OCI-LY1 (cell line): ENCODE results near the gene LAMA4.

Source experiments
- H2AFZ ChIP-seq: fragments of 200-600 bp; sonication (generic), shearing (Covaris generic); 2 replicates; pipeline ENCODE4 v1.6.0; 2014; ENCODE audit warnings: antibody characterized with exemption, mild to moderate bottlenecking, low read length
- H3F3A ChIP-seq: fragments of 200-600 bp; sonication (generic), shearing (Covaris generic); 2 replicates; pipeline ENCODE4 v1.6.0; 2014; ENCODE audit warnings: mild to moderate bottlenecking, antibody characterized with exemption, low read length, moderate library complexity; ENCODE audit not compliant: insufficient read depth
- H3K27ac ChIP-seq: fragments of 200-600 bp; sonication (generic); 2 replicates; pipeline ENCODE4 v1.5.1; 2014; ENCODE audit warnings: low read length, mixed run types, mild to moderate bottlenecking, low read depth; ENCODE audit not compliant: poor library complexity, severe bottlenecking
- H3K27me3 ChIP-seq: fragments of 200-600 bp; sonication (generic); 2 replicates; pipeline ENCODE4 v1.6.0; 2014; ENCODE audit warnings: antibody characterized with exemption, mild to moderate bottlenecking, low read length, moderate library complexity; ENCODE audit not compliant: insufficient read depth
- H3K36me3 ChIP-seq: fragments of 200-600 bp; sonication (generic); 2 replicates; pipeline ENCODE4 v1.6.1; 2014; ENCODE audit warnings: mild to moderate bottlenecking, antibody characterized with exemption, low read length, moderate library complexity, mixed read lengths; ENCODE audit not compliant: insufficient read depth
- H3K4me1 ChIP-seq: fragments of 200-600 bp; sonication (generic); 2 replicates; pipeline ENCODE4 v1.5.1; 2014; ENCODE audit warnings: mild to moderate bottlenecking, low read length, moderate library complexity; ENCODE audit not compliant: insufficient read depth, severe bottlenecking
- H3K4me2 ChIP-seq: fragments of 200-600 bp; sonication (generic), shearing (Covaris generic); 2 replicates; pipeline ENCODE4 v1.6.1; 2014; ENCODE audit warnings: low read length
- H3K4me3 ChIP-seq: fragments of 200-600 bp; sonication (generic); 2 replicates; pipeline ENCODE4 v1.5.1; 2014; ENCODE audit warnings: low read length, low read depth, mild to moderate bottlenecking, mixed read lengths; ENCODE audit not compliant: poor library complexity, severe bottlenecking
- H3K79me2 ChIP-seq: fragments of 200-600 bp; shearing (Covaris generic); 2 replicates; pipeline ENCODE4 v1.6.1; 2016; ENCODE audit warnings: mixed run types, low read length, mixed read lengths; ENCODE audit not compliant: insufficient read depth
- H3K9ac ChIP-seq: fragments of 200-600 bp; sonication (generic), shearing (Covaris generic); 2 replicates; pipeline ENCODE4 v1.6.1; 2014; ENCODE audit warnings: mild to moderate bottlenecking, low read length, mixed read lengths
- H3K9me2 ChIP-seq: fragments of 200-600 bp; sonication (generic), shearing (Covaris generic); 2 replicates; pipeline ENCODE4 v1.6.1; 2014; ENCODE audit warnings: low read depth, mild to moderate bottlenecking, low read length, mixed read lengths
- H3K9me3 ChIP-seq: fragments of 200-600 bp; shearing (Covaris generic); 2 replicates; pipeline ENCODE4 v1.6.1; 2014; ENCODE audit warnings: low read length, mixed read lengths
- H4K20me1 ChIP-seq: fragments of 200-600 bp; sonication (generic), shearing (Covaris generic); 2 replicates; pipeline ENCODE4 v1.6.0; 2016; ENCODE audit warnings: mild to moderate bottlenecking, low read length; ENCODE audit not compliant: insufficient read depth
- CTCF ChIP-seq: fragments of 200-600 bp; sonication (generic), shearing (Covaris generic); IDR thresholded peaks from 2 replicates; pipeline ENCODE4 v1.5.1; 2017; ENCODE audit warnings: mild to moderate bottlenecking, antibody characterized with exemption, low read length, moderate library complexity, mixed read lengths
- EZH2 ChIP-seq: fragments of 200-600 bp; sonication (generic), shearing (Covaris generic); IDR thresholded peaks from 2 replicates; pipeline ENCODE4 v1.8.0; 2017; ENCODE audit warnings: borderline replicate concordance, mixed run types, mild to moderate bottlenecking, antibody characterized with exemption, low read length, moderate library complexity, mixed read lengths

Gene LAMA4

GRCh38 chr6:112150363-112150762, 104.0 kb downstream of the LAMA4 start:
- Histone ChIP-seq H3K4me2 (no peak overlapping the region), H3K4me3 (no peak overlapping the region), H2AFZ (no peak overlapping the region), H3K9ac (no peak overlapping the region), H3K9me3 (no peaks in the 10 kb centered on the region), H3K4me1 (no peaks in the 10 kb centered on the region), H3K79me2 (no peaks in the 10 kb centered on the region), H3F3A (no peaks in the 10 kb centered on the region), H3K36me3 (no peaks in the 10 kb centered on the region), H3K9me2 (no peaks in the 10 kb centered on the region), H3K27ac (no peak overlapping the region), H3K27me3 (no peaks in the 10 kb centered on the region), H4K20me1 (no peaks in the 10 kb centered on the region)
- TF ChIP-seq EZH2 (no peak), CTCF (no peak)

- no peaks in the 10 kb centered on the region for H3F3A ChIP-seq
- no peaks in the 10 kb centered on the region for H3K9me3 ChIP-seq
- no peaks in the 10 kb centered on the region for H3K79me2 ChIP-seq
- H4K20me1 ChIP-seq: no peaks in the 10 kb centered on the region
- H2AFZ ChIP-seq: no peak overlapping the region
- H3K4me3 ChIP-seq: no peak overlapping the region
- H3K27me3 ChIP-seq: no peaks in the 10 kb centered on the region
- H3K4me2 ChIP-seq: no peak overlapping the region
- no peaks in the 10 kb centered on the region for H3K4me1 ChIP-seq
- H3K36me3 ChIP-seq: no peaks in the 10 kb centered on the region
- TF ChIP-seq CTCF: no peak
- no peak for TF ChIP-seq EZH2
- no peak overlapping the region for H3K9ac ChIP-seq
- H3K27ac ChIP-seq: no peak overlapping the region
- no peaks in the 10 kb centered on the region for H3K9me2 ChIP-seq
These were observed 104.6 kb downstream of the LAMA4 start for GRCh38 chr6:112149719-112150263.

- Histone ChIP-seq H3K4me3 (no peak overlapping the region), H3K27ac (no peak overlapping the region), H3K27me3 (no peaks in the 10 kb centered on the region), H3K4me2 (no peak overlapping the region), H3K9ac (no peak overlapping the region), H4K20me1 (no peaks in the 10 kb centered on the region), H3K36me3 (no peaks in the 10 kb centered on the region), H2AFZ (no peak overlapping the region), H3K9me3 (no peaks in the 10 kb centered on the region), H3F3A (no peaks in the 10 kb centered on the region), H3K4me1 (no peaks in the 10 kb centered on the region), H3K79me2 (no peaks in the 10 kb centered on the region), H3K9me2 (no peaks in the 10 kb centered on the region)
- TF ChIP-seq EZH2: no peak
These were observed 105.1 kb downstream of the LAMA4 start for GRCh38 chr6:112149236-112149635.

GRCh38 chr6:112148103-112148502, 106.3 kb downstream of the LAMA4 start:
- Histone ChIP-seq H3K36me3 (no peaks in the 10 kb centered on the region), H3K27me3 (no peaks in the 10 kb centered on the region), H3K79me2 (no peaks in the 10 kb centered on the region), H4K20me1 (no peaks in the 10 kb centered on the region), H3K9me3 (no peaks in the 10 kb centered on the region), H3K9me2 (no peaks in the 10 kb centered on the region), H3K4me2 (no peak overlapping the region), H3F3A (no peaks in the 10 kb centered on the region), H3K4me3 (no peak overlapping the region), H2AFZ (no peak overlapping the region), H3K4me1 (no peaks in the 10 kb centered on the region), H3K9ac (no peak overlapping the region), H3K27ac (no peak overlapping the region)
- TF ChIP-seq EZH2: no peak
- TF ChIP-seq CTCF: no peak
